ENCODE data around the gene PTPRN2. TPM values are rescaled to one million over a fixed set of nuclear protein-coding genes. Genes with fewer than 3 reads are reported as not detected.

PTPRN2 gene
- total and polyA plus RNA-seq, 2 of the 8 experiments (the other 6 are each of a cell fraction or from before 2014, with no cell fraction given), result 2.6 to 4.5 TPM

- H3K36me3 ChIP-seq (ENCODE audit: control insufficient read depth in 2 of 4, insufficient read depth in 4 of 4, low read length in 3 of 4), result no peaks in the 10 kb centered on the region
- H3K23ac ChIP-seq (ENCODE audit: insufficient read length), result no peak overlapping the region
- POLR2A ChIA-PET (ENCODE audit: partially characterized antibody), result no interaction called here
- H3K14ac ChIP-seq (ENCODE audit: insufficient read length), result no peak overlapping the region
- no peak overlapping the region for H3K4ac ChIP-seq (replicated peaks; ENCODE audit: insufficient read length, low read depth, low read length)
- H3K79me2 ChIP-seq (ENCODE audit: control insufficient read depth in 1 of 2, insufficient read depth in 2 of 2, low read length in 2 of 2), result no peaks in the 10 kb centered on the region
- H2BK15ac ChIP-seq (ENCODE audit: low read length), result no peak overlapping the region
- no peak overlapping the region for H2BK12ac ChIP-seq (ENCODE audit: low read depth, low read length)
- H2BK5ac ChIP-seq (ENCODE audit: low read depth, low read length), result no peak overlapping the region
- no peak overlapping the region for H3K4me3 ChIP-seq (ENCODE audit: extremely low read depth in 1 of 4, insufficient read depth in 2 of 4, low read depth in 3 of 4, low read length in 4 of 4)
- H3K27ac ChIP-seq (ENCODE audit: low read depth, low read length), result no peak overlapping the region
- FAIRE-seq, result no peak
- no peak overlapping the region for H2AFZ ChIP-seq (ENCODE audit: low read length)
- CTCF ChIA-PET (ENCODE audit: partially characterized antibody), result interaction anchor here (0.9 to 2.2 kb wide), 3 partner anchors 9 to 119 kb away, joined by 3 to 7 read pairs (median 3); no protein-coding TSS in a partner anchor
- no peaks in the 10 kb centered on the region for H3K23me2 ChIP-seq (ENCODE audit: low read depth, low read length)
- no peak overlapping the region for H4K91ac ChIP-seq (replicated peaks; ENCODE audit: insufficient read length, low read length)
- WGBS, 2 experiments (ENCODE audit: extremely low coverage in 1 of 2, insufficient coverage in 1 of 2, insufficient read length in 1 of 2, insufficient replicate concordance in 2 of 2, low coverage in 1 of 2, low lambda C conversion rate in 2 of 2, missing lambda C conversion rate in 1 of 2), result 87% methylated on average over 28 of the region's 28 CpGs; no CpG with 5 or more reads in 1 of the 2 experiments
- H2BK20ac ChIP-seq (ENCODE audit: low read length), result no peak overlapping the region
- H3K9ac ChIP-seq (replicated peaks in 1 of 4; ENCODE audit: extremely low read depth in 1 of 4, low read depth in 3 of 4, low read length in 3 of 4), result no peak overlapping the region
- peaks cover 0 to 2% of the 10 kb centered on the region in 2 experiments for H4K20me1 ChIP-seq (replicated peaks in 1 of 2; ENCODE audit: control insufficient read depth in 1 of 2, insufficient read depth in 2 of 2, low read length in 2 of 2)
- DNase-seq (ENCODE audit: low read depth in 1 of 2, low spot score in 2 of 2), result peak in 1 of 2 experiments; percentile 41
- H2AK5ac ChIP-seq (ENCODE audit: low read depth, low read length), result no peak overlapping the region
- no peak overlapping the region for H3K56ac ChIP-seq (replicated peaks; ENCODE audit: insufficient read length, low read depth, low read length)
- peaks cover 0 to 18% (median 11%) of the 10 kb centered on the region in 4 experiments; a peak in 6 of 7 replicates for H3K27me3 ChIP-seq (replicated peaks in 1 of 4; ENCODE audit: control insufficient read depth in 3 of 4, extremely low read depth in 1 of 4, insufficient read depth in 3 of 4, low read length in 3 of 4)
- H4K8ac ChIP-seq (ENCODE audit: extremely low read depth, insufficient read depth, low read length), result no peak overlapping the region
- H3K9me3 ChIP-seq (ENCODE audit: insufficient read depth in 2 of 2, low read depth in 1 of 2, low read length in 1 of 2), result no peaks in the 10 kb centered on the region
- peaks cover 0 to 11% (median 5%) of the 10 kb centered on the region in 4 experiments; a peak in 3 of 7 replicates for H3K4me1 ChIP-seq (replicated peaks in 1 of 4; ENCODE audit: control insufficient read depth in 3 of 4, insufficient read depth in 4 of 4, low read length in 3 of 4)
- H3K4me2 ChIP-seq (ENCODE audit: insufficient read depth in 1 of 2, low read depth in 2 of 2, low read length in 2 of 2), result no peak overlapping the region
- H4K5ac ChIP-seq (ENCODE audit: insufficient read length, low read depth, low read length), result no peak overlapping the region
- H3K79me1 ChIP-seq (ENCODE audit: low read depth, low read length), result no peaks in the 10 kb centered on the region
- no peak overlapping the region for H3K18ac ChIP-seq (ENCODE audit: extremely low read depth, low read length)
- H2BK120ac ChIP-seq (replicated peaks; ENCODE audit: low read depth, low read length), result no peak overlapping the region
- TF ChIP-seq ATF3 (IDR thresholded peaks at IDR 0.05; ENCODE audit: insufficient read depth, low read depth, low read length), result no peak
- TF ChIP-seq PHF8 (conservative IDR thresholded peaks at IDR 0.05; ENCODE audit: low read depth, low read length), result no peak
- TF ChIP-seq E2F6 (IDR thresholded peaks at IDR 0.05), result no peak
- no peak for TF ChIP-seq POU5F1 (IDR thresholded peaks at IDR 0.05; ENCODE audit: low read depth, low read length)
- no peak for TF ChIP-seq NRF1 (IDR thresholded peaks at IDR 0.05; ENCODE audit: low read depth, low read length)
- TF ChIP-seq CBX8 (IDR thresholded peaks at IDR 0.05; ENCODE audit: borderline replicate concordance, low read depth, low read length), result no peak
- no peak for TF ChIP-seq JUN (IDR thresholded peaks at IDR 0.05; ENCODE audit: low read depth, low read length)
- TF ChIP-seq RAD21 (IDR thresholded peaks at IDR 0.05 in 1 of 2, conservative IDR thresholded peaks at IDR 0.05 in 1 of 2; ENCODE audit: low read depth in 2 of 2, low read length in 2 of 2), result no peak
- no peak for TF ChIP-seq KDM1A (IDR thresholded peaks at IDR 0.05; ENCODE audit: borderline replicate concordance, low read length)
- TF ChIP-seq EGR1 (IDR thresholded peaks at IDR 0.05; ENCODE audit: borderline replicate concordance, low read depth, low read length), result no peak
- TF ChIP-seq BRCA1 (IDR thresholded peaks at IDR 0.05; ENCODE audit: low read depth, low read length), result no peak
- TF ChIP-seq CHD2 (IDR thresholded peaks at IDR 0.05; ENCODE audit: low read length), result no peak
Observed at GRCh38 chr7:157674027-157674714, 913.5 kb downstream of the PTPRN2 start.

Measured in H1 (cell line).